K562 (cell line): ENCODE results near the gene ZNF441.

ENCODE experiments used
- CTCF ChIP-seq, 3 experiments: IDR thresholded peaks in 2 of 3; conservative IDR thresholded peaks in 1 of 3; 2 replicates each; pipeline ENCODE4 v1.5.1; 2011 to 2012; ENCODE audit warnings: low read length in 3 of 3, mild to moderate bottlenecking in 3 of 3, control low read depth in 2 of 3, improper control_type of control experiment in 1 of 3, inconsistent platforms in 1 of 3, low read depth in 1 of 3, mixed read lengths in 1 of 3, moderate library complexity in 1 of 3; ENCODE audit not compliant: insufficient read depth in 2 of 3
- EGR1 ChIP-seq: fragments of 450-650 bp; conservative IDR thresholded peaks from 2 replicates; pipeline ENCODE4 v1.6.1; 2017; ENCODE audit warnings: mild to moderate bottlenecking
- LEF1 ChIP-seq: fragments of 450-650 bp; IDR thresholded peaks from 2 replicates; pipeline ENCODE4 v1.6.1; 2016; ENCODE audit warnings: mild to moderate bottlenecking
- NFE2L1 ChIP-seq: fragments of 450-650 bp; IDR thresholded peaks from 2 replicates; pipeline ENCODE4 v1.6.1; 2016; ENCODE audit warnings: missing genetic modification characterization, low read depth, mild to moderate bottlenecking, missing compliant biosample characterization, moderate library complexity, borderline replicate concordance
- NFYB ChIP-seq: IDR thresholded peaks from 2 replicates; pipeline ENCODE4 v1.6.1; 2011; ENCODE audit warnings: mild to moderate bottlenecking, moderate library complexity; ENCODE audit not compliant: insufficient read length; ENCODE audit errors: extremely low read depth
- POLR2AphosphoS5 ChIP-seq: IDR thresholded peaks from 2 replicates; pipeline ENCODE4 v1.6.1; 2011; ENCODE audit warnings: mild to moderate bottlenecking, low read depth, low read length, moderate library complexity; ENCODE audit not compliant: control insufficient read depth, insufficient read depth
- SMARCA4 ChIP-seq: fragments of 450-650 bp; IDR thresholded peaks from 2 replicates; pipeline ENCODE4 v1.6.1; 2016
- USF2 ChIP-seq: sonication (generic); formaldehyde crosslinking; IDR thresholded peaks from 2 replicates; pipeline ENCODE4 v1.5.0; 2020; ENCODE audit warnings: missing genetic modification reagents
- YY1 ChIP-seq, 3 experiments: IDR thresholded peaks; 2 replicates each; pipeline ENCODE4 v1.6.1; 2011; ENCODE audit warnings: low read length in 2 of 3, mild to moderate bottlenecking in 2 of 3, moderate library complexity in 2 of 3, borderline replicate concordance in 1 of 3, control low read depth in 1 of 3, low read depth in 1 of 3; ENCODE audit not compliant: insufficient read depth in 3 of 3, insufficient replicate concordance in 2 of 3, control insufficient read depth in 1 of 3, insufficient read length in 1 of 3; ENCODE audit errors: extremely low read depth in 1 of 3
- ZBTB40 ChIP-seq, 2 experiments: fragments of 450-650 bp in 1 of 2; sonication (generic) in 1 of 2; formaldehyde crosslinking in 1 of 2; IDR thresholded peaks; 2 replicates each; pipeline versions ENCODE4 v1.7.1 to v1.9.0; 2016 to 2022; ENCODE audit warnings: inconsistent platforms in 1 of 2, mild to moderate bottlenecking in 1 of 2, missing genetic modification reagents in 1 of 2
- ZBTB43 ChIP-seq: sonication (generic); formaldehyde crosslinking; IDR thresholded peaks from 2 replicates; pipeline ENCODE4 v1.8.0; 2023; ENCODE audit warnings: mild to moderate bottlenecking, missing genetic modification reagents
- ZKSCAN1 ChIP-seq: fragments of 150-350 bp; IDR thresholded peaks from 2 replicates; pipeline ENCODE4 v1.6.1; 2016; ENCODE audit warnings: low read depth, low read length
- ZNF609 ChIP-seq: sonication (generic); formaldehyde crosslinking; IDR thresholded peaks from 2 replicates; pipeline ENCODE4 v1.8.1; 2023; ENCODE audit warnings: missing genetic modification reagents, mild to moderate bottlenecking, borderline replicate concordance

GRCh38 chr19:11797491-11797890, 30.7 kb downstream of the ZNF441 start:
- no peak for TF ChIP-seq POLR2AphosphoS5
- TF ChIP-seq LEF1 = no peak
- no peak for TF ChIP-seq NFYB
- no peak for TF ChIP-seq ZNF609 (CRISPR knock-in tag)
- no peak for TF ChIP-seq EGR1
- TF ChIP-seq CTCF (IDR thresholded peaks at IDR 0.05 in 2 of 3, conservative IDR thresholded peaks at IDR 0.05 in 1 of 3; ENCODE audit: insufficient read depth in 2 of 3, low read depth in 1 of 3, low read length in 3 of 3) = peak; percentile 73 to 81 (median 78)
- TF ChIP-seq YY1 (IDR thresholded peaks at IDR 0.05; ENCODE audit: borderline replicate concordance in 1 of 3, control insufficient read depth in 1 of 3, extremely low read depth in 1 of 3, insufficient read depth in 3 of 3, insufficient read length in 1 of 3, insufficient replicate concordance in 2 of 3, low read depth in 1 of 3, low read length in 2 of 3) = no peak
- no peak for TF ChIP-seq ZKSCAN1
- TF ChIP-seq SMARCA4 = no peak
- no peak for TF ChIP-seq ZBTB40 (IDR thresholded peaks at IDR 0.05)
- no peak for TF ChIP-seq ZBTB40 (CRISPR knock-in tag; IDR thresholded peaks at IDR 0.05)
- no peak for TF ChIP-seq NFE2L1 (tag)
- TF ChIP-seq USF2 (CRISPR knock-in tag) = no peak
- no peak for TF ChIP-seq ZBTB43 (CRISPR knock-in tag)
